ENCODE results near the gene ERC1.

DNA sequence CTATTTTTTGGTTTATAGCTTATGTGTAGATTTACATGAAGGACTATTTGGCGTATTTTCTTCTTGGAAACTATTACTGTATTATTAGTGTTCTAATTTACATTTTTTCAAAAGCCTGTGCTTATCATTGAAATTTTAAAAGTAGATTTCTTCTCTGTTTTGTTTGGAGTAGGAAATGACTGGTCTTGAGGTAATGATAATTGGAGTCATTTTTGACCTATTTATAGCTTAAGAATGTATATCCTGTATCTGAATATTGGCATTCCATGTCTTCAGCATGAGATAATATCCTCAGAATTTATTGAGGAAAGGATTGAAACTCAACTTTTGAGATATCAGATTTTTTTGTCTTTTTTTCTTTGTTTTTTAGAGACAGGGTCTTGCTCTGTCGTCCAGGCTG, 193.4 kb downstream of the ERC1 start:
- TF ChIP-seq POU2F2 (IDR thresholded peaks at IDR 0.05; ENCODE audit: low read depth, low read length) (no peak), POLR2A (IDR thresholded peaks at IDR 0.05; ENCODE audit: low read depth, low read length) (no peak), POLR2AphosphoS5 (IDR thresholded peaks at IDR 0.05; ENCODE audit: low read depth, low read length) (no peak), SPI1 (IDR thresholded peaks at IDR 0.05; ENCODE audit: low read depth, low read length) (no peak)
